ENCODE results near the gene HEPH. TPM values are rescaled to one million over a fixed set of nuclear protein-coding genes. Genes with fewer than 3 reads are reported as not detected.
"Not testable (repeated sequence)": the region's sequence is repeated elsewhere in the genome, so short reads cannot be mapped to it uniquely, and the experiment has no call there.

Gene HEPH
- total RNA-seq (2012; rRNA removed): 0.76 and 4.6 TPM in 2 replicates

- H3K4me2 ChIP-seq (ENCODE audit: low read length): peak within 1 kb of the TSS; percentile 24
- no peaks in the 10 kb centered on the region for H3K27me3 ChIP-seq (ENCODE audit: control insufficient read depth, insufficient read depth, low read length)
- peak within 1 kb of the TSS; percentile 55 for H3K4me3 ChIP-seq (ENCODE audit: low read length)
- peak within 1 kb of the TSS; percentile 64 for H3K9ac ChIP-seq (ENCODE audit: low read depth, low read length)
- no peaks in the 10 kb centered on the region for H3K9me3 ChIP-seq (replicated peaks; ENCODE audit: low read length)
- H3K4me1 ChIP-seq (ENCODE audit: control insufficient read depth, insufficient read depth, low read length): no peaks in the 10 kb centered on the region
- no peaks in the 10 kb centered on the region for H3K36me3 ChIP-seq (ENCODE audit: insufficient read depth, low read length)
Observed at GRCh38 chrX:66163849-66164411, at the start of gene HEPH. Gene HEPH (plus strand): TSS chrX:66164247. CDS start chrX:66170571, 6,324 bp downstream.

- not testable (repeated sequence) for H3K4me1 ChIP-seq (ENCODE audit: control insufficient read depth, insufficient read depth, low read length); H3K9me3 ChIP-seq (replicated peaks; ENCODE audit: low read length); H3K4me2 ChIP-seq (ENCODE audit: low read length); H3K9ac ChIP-seq (ENCODE audit: low read depth, low read length); H3K4me3 ChIP-seq (ENCODE audit: low read length); H3K36me3 ChIP-seq (ENCODE audit: insufficient read depth, low read length); H3K27me3 ChIP-seq (ENCODE audit: control insufficient read depth, insufficient read depth, low read length)
Observed at GRCh38 chrX:66118722-66119121, 45.3 kb upstream of the HEPH start.

GRCh38 chrX:66121354-66121753, 42.7 kb upstream of the HEPH start:
- not testable (repeated sequence) for H3K9me3 ChIP-seq (replicated peaks; ENCODE audit: low read length); H3K4me2 ChIP-seq (ENCODE audit: low read length); H3K4me3 ChIP-seq (ENCODE audit: low read length); H3K27me3 ChIP-seq (ENCODE audit: control insufficient read depth, insufficient read depth, low read length); H3K4me1 ChIP-seq (ENCODE audit: control insufficient read depth, insufficient read depth, low read length); H3K36me3 ChIP-seq (ENCODE audit: insufficient read depth, low read length); H3K9ac ChIP-seq (ENCODE audit: low read depth, low read length)

GRCh38 chrX:66126662-66127061, 37.4 kb upstream of the HEPH start:
- H3K27me3 ChIP-seq (ENCODE audit: control insufficient read depth, insufficient read depth, low read length): no peaks in the 10 kb centered on the region
- no peaks in the 10 kb centered on the region for H3K36me3 ChIP-seq (ENCODE audit: insufficient read depth, low read length)
- no peak overlapping the region for H3K4me2 ChIP-seq (ENCODE audit: low read length)
- no peaks in the 10 kb centered on the region for H3K4me1 ChIP-seq (ENCODE audit: control insufficient read depth, insufficient read depth, low read length)
- H3K9ac ChIP-seq (ENCODE audit: low read depth, low read length): no peak overlapping the region
- H3K9me3 ChIP-seq (replicated peaks; ENCODE audit: low read length): no peaks in the 10 kb centered on the region
- no peak overlapping the region for H3K4me3 ChIP-seq (ENCODE audit: low read length)

GRCh38 chrX:66130469-66130868, 33.6 kb upstream of the HEPH start:
- no peaks in the 10 kb centered on the region for H3K4me1 ChIP-seq (ENCODE audit: control insufficient read depth, insufficient read depth, low read length)
- no peaks in the 10 kb centered on the region for H3K27me3 ChIP-seq (ENCODE audit: control insufficient read depth, insufficient read depth, low read length)
- no peak overlapping the region for H3K4me2 ChIP-seq (ENCODE audit: low read length)
- no peak overlapping the region for H3K4me3 ChIP-seq (ENCODE audit: low read length)
- no peaks in the 10 kb centered on the region for H3K36me3 ChIP-seq (ENCODE audit: insufficient read depth, low read length)
- H3K9ac ChIP-seq (ENCODE audit: low read depth, low read length): no peak overlapping the region
- H3K9me3 ChIP-seq (replicated peaks; ENCODE audit: low read length): no peaks in the 10 kb centered on the region

- H3K9me3 ChIP-seq (replicated peaks; ENCODE audit: low read length); H3K27me3 ChIP-seq (ENCODE audit: control insufficient read depth, insufficient read depth, low read length); H3K4me1 ChIP-seq (ENCODE audit: control insufficient read depth, insufficient read depth, low read length); H3K4me3 ChIP-seq (ENCODE audit: low read length); H3K9ac ChIP-seq (ENCODE audit: low read depth, low read length); H3K4me2 ChIP-seq (ENCODE audit: low read length); H3K36me3 ChIP-seq (ENCODE audit: insufficient read depth, low read length): not testable (repeated sequence)
Observed at GRCh38 chrX:66135284-66135683, 28.8 kb upstream of the HEPH start.

GRCh38 chrX:66142351-66142750, 21.7 kb upstream of the HEPH start:
- Histone ChIP-seq H3K9ac (ENCODE audit: low read depth, low read length) (no peak overlapping the region), H3K4me1 (ENCODE audit: control insufficient read depth, insufficient read depth, low read length) (no peaks in the 10 kb centered on the region), H3K4me2 (ENCODE audit: low read length) (no peak overlapping the region), H3K4me3 (ENCODE audit: low read length) (no peak overlapping the region), H3K9me3 (replicated peaks; ENCODE audit: low read length) (no peaks in the 10 kb centered on the region), H3K27me3 (ENCODE audit: control insufficient read depth, insufficient read depth, low read length) (no peaks in the 10 kb centered on the region), H3K36me3 (ENCODE audit: insufficient read depth, low read length) (no peaks in the 10 kb centered on the region)

- H3K36me3 ChIP-seq (ENCODE audit: insufficient read depth, low read length): no peaks in the 10 kb centered on the region
- no peaks in the 10 kb centered on the region for H3K27me3 ChIP-seq (ENCODE audit: control insufficient read depth, insufficient read depth, low read length)
Observed at GRCh38 chrX:66144258-66144657, 19.8 kb upstream of the HEPH start.

GRCh38 chrX:66149519-66149918, 14.5 kb upstream of the HEPH start:
- Histone ChIP-seq H3K9ac (ENCODE audit: low read depth, low read length) (no peak overlapping the region), H3K4me1 (ENCODE audit: control insufficient read depth, insufficient read depth, low read length) (no peaks in the 10 kb centered on the region), H3K36me3 (ENCODE audit: insufficient read depth, low read length) (no peaks in the 10 kb centered on the region), H3K4me2 (ENCODE audit: low read length) (no peak overlapping the region), H3K27me3 (ENCODE audit: control insufficient read depth, insufficient read depth, low read length) (no peaks in the 10 kb centered on the region), H3K9me3 (replicated peaks; ENCODE audit: low read length) (no peaks in the 10 kb centered on the region), H3K4me3 (ENCODE audit: low read length) (no peak overlapping the region)

More at GRCh38 chrX:66144258-66144657, 19.8 kb upstream of the HEPH start:
- Histone ChIP-seq H3K4me2 (ENCODE audit: low read length) (no peak overlapping the region), H3K4me1 (ENCODE audit: control insufficient read depth, insufficient read depth, low read length) (no peaks in the 10 kb centered on the region), H3K9me3 (replicated peaks; ENCODE audit: low read length) (no peaks in the 10 kb centered on the region), H3K9ac (ENCODE audit: low read depth, low read length) (no peak overlapping the region), H3K4me3 (ENCODE audit: low read length) (no peak overlapping the region)

- Histone ChIP-seq H3K9me3 (replicated peaks; ENCODE audit: low read length) (no peaks in the 10 kb centered on the region), H3K9ac (ENCODE audit: low read depth, low read length) (no peak overlapping the region), H3K4me2 (ENCODE audit: low read length) (no peak overlapping the region), H3K27me3 (ENCODE audit: control insufficient read depth, insufficient read depth, low read length) (no peaks in the 10 kb centered on the region), H3K36me3 (ENCODE audit: insufficient read depth, low read length) (no peaks in the 10 kb centered on the region), H3K4me1 (ENCODE audit: control insufficient read depth, insufficient read depth, low read length) (no peaks in the 10 kb centered on the region), H3K4me3 (ENCODE audit: low read length) (no peak overlapping the region)
Observed at GRCh38 chrX:66150163-66150562, 13.9 kb upstream of the HEPH start.

- H3K36me3 ChIP-seq (ENCODE audit: insufficient read depth, low read length): no peaks in the 10 kb centered on the region
- H3K4me1 ChIP-seq (ENCODE audit: control insufficient read depth, insufficient read depth, low read length): no peaks in the 10 kb centered on the region
- H3K4me2 ChIP-seq (ENCODE audit: low read length): no peak overlapping the region
- H3K9me3 ChIP-seq (replicated peaks; ENCODE audit: low read length): no peaks in the 10 kb centered on the region
- H3K9ac ChIP-seq (ENCODE audit: low read depth, low read length): no peak overlapping the region
- no peaks in the 10 kb centered on the region for H3K27me3 ChIP-seq (ENCODE audit: control insufficient read depth, insufficient read depth, low read length)
- H3K4me3 ChIP-seq (ENCODE audit: low read length): no peak overlapping the region
Observed at GRCh38 chrX:66162331-66162822, 1.7 kb upstream of the HEPH start.

- Histone ChIP-seq H3K9ac (ENCODE audit: low read depth, low read length) (no peak overlapping the region), H3K4me1 (ENCODE audit: control insufficient read depth, insufficient read depth, low read length) (no peaks in the 10 kb centered on the region), H3K27me3 (ENCODE audit: control insufficient read depth, insufficient read depth, low read length) (no peaks in the 10 kb centered on the region), H3K36me3 (ENCODE audit: insufficient read depth, low read length) (no peaks in the 10 kb centered on the region), H3K9me3 (replicated peaks; ENCODE audit: low read length) (no peaks in the 10 kb centered on the region), H3K4me3 (ENCODE audit: low read length) (no peak overlapping the region), H3K4me2 (ENCODE audit: low read length) (no peak overlapping the region)
Observed at GRCh38 chrX:66163447-66163846, 600 bp upstream of the HEPH start.

Data from skeletal muscle satellite cell (primary cell).